ENCODE results near the gene LECT2.

LECT2 gene

DNA sequence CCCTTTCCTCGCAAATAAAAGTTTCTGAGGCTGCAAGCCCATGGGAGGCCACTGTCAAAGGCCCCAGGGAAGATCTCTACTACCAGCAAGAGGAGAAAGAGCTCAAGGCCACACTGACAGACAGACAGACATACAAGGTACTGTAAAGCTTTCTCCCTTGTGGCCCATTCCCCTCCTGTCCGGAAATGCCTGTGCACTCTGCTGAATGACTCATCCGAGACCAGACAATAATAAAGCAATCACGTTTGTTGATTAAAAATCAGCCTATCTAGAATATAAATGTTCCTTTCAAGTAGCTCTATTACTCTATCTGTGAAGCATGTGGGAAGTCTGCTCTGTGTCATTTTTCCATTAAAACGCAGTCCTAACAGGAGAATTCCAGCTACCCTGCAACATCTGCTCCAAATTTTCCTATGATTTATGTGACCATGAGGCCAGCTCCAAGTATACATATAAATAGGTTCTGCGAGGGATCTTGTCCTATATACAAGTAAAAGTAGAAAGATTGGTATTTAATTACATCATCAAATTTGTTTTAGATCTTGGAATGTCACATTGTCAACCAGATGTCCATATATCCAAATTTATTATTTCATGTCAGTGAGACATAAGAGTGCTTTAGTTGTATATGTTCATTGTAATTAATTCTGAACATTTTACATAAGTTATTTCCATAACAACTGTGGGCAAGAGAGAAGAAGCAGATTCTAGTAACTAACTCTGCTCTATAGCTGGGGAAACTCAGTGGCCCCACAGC is 39.3 kb upstream of the LECT2 start:
- no peak overlapping the region for H3K9ac ChIP-seq (ENCODE audit: low read depth in 1 of 2, low read length in 2 of 2)
- H3K4me3 ChIP-seq (ENCODE audit: low read length in 2 of 2) = no peak overlapping the region
- no peaks in the 10 kb centered on the region for H3K4me1 ChIP-seq (ENCODE audit: control insufficient read depth in 2 of 2, insufficient read depth in 2 of 2, low read length in 2 of 2)
- no peaks in the 10 kb centered on the region for H3K36me3 ChIP-seq (ENCODE audit: control insufficient read depth in 2 of 2, insufficient read depth in 2 of 2, low read length in 2 of 2)
- no peaks in the 10 kb centered on the region for H3K27me3 ChIP-seq (ENCODE audit: control insufficient read depth in 2 of 2, insufficient read depth in 2 of 2, low read length in 2 of 2)
- H3K27ac ChIP-seq (ENCODE audit: low read depth in 2 of 2, low read length in 2 of 2) = peak overlapping the region in 1 of 2 donors; percentile 42
- no peaks in the 10 kb centered on the region for H3K9me3 ChIP-seq (ENCODE audit: control insufficient read depth in 2 of 2, low read length in 2 of 2)

DNA sequence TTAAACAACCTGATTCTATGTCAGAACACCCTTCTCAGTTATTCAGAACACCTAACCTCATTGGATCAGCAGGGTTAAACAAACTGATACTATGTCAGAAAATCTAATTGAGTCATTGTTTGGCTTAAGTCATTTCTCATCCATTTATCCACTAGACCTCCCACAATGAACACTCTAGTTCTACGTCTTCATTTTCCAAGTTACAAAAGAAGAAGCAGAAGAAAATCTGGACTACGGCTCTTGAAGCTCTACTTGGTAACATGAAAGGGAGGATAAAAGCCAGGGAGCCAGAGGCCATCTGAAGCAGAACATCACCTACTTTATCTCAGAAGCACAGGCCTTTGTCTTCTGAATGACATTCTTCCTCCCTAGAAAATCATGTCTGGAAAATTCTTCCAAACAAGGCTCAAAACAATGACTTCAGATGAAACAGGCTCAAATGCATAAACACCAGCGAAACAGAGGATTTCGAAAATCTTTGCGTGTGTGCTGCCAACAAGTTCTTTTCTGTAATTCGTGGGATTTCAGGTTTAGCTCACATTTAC is 38.6 kb upstream of the LECT2 start:
- Histone ChIP-seq H3K9me3 (ENCODE audit: control insufficient read depth in 2 of 2, low read length in 2 of 2) (no peaks in the 10 kb centered on the region), H3K4me1 (ENCODE audit: control insufficient read depth in 2 of 2, insufficient read depth in 2 of 2, low read length in 2 of 2) (no peaks in the 10 kb centered on the region), H3K36me3 (ENCODE audit: control insufficient read depth in 2 of 2, insufficient read depth in 2 of 2, low read length in 2 of 2) (no peaks in the 10 kb centered on the region), H3K9ac (ENCODE audit: low read depth in 1 of 2, low read length in 2 of 2) (no peak overlapping the region), H3K4me3 (ENCODE audit: low read length in 2 of 2) (no peak overlapping the region), H3K27ac (ENCODE audit: low read depth in 2 of 2, low read length in 2 of 2) (peak overlapping the region in 1 of 2 donors; percentile 42), H3K27me3 (ENCODE audit: control insufficient read depth in 2 of 2, insufficient read depth in 2 of 2, low read length in 2 of 2) (no peaks in the 10 kb centered on the region)

DNA sequence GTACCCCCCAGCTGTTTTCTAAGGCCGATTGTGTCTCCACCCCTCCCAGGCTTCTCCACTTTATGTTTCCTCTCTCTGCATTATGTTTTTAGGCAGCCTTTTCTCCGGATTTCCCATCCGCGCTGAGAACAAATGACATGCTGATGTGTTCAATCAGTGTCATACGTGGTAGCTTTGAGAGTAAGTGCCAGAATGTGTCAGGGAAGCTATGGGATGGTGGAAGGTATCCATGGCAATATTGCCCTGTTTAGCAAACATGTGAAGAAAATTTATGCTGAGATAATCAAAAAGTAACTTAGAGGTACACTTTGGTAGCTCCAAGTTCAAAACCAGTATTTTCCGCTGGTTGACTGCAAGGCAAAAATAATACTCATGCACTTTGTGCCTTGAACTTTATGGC is 36.6 kb upstream of the LECT2 start:
- Histone ChIP-seq H3K27ac (ENCODE audit: low read depth in 2 of 2, low read length in 2 of 2) (no peak overlapping the region), H3K4me3 (ENCODE audit: low read length in 2 of 2) (no peak overlapping the region), H3K27me3 (ENCODE audit: control insufficient read depth in 2 of 2, insufficient read depth in 2 of 2, low read length in 2 of 2) (no peaks in the 10 kb centered on the region), H3K36me3 (ENCODE audit: control insufficient read depth in 2 of 2, insufficient read depth in 2 of 2, low read length in 2 of 2) (no peaks in the 10 kb centered on the region), H3K9me3 (ENCODE audit: control insufficient read depth in 2 of 2, low read length in 2 of 2) (no peaks in the 10 kb centered on the region), H3K4me1 (ENCODE audit: control insufficient read depth in 2 of 2, insufficient read depth in 2 of 2, low read length in 2 of 2) (no peaks in the 10 kb centered on the region), H3K9ac (ENCODE audit: low read depth in 1 of 2, low read length in 2 of 2) (no peak overlapping the region)

DNA sequence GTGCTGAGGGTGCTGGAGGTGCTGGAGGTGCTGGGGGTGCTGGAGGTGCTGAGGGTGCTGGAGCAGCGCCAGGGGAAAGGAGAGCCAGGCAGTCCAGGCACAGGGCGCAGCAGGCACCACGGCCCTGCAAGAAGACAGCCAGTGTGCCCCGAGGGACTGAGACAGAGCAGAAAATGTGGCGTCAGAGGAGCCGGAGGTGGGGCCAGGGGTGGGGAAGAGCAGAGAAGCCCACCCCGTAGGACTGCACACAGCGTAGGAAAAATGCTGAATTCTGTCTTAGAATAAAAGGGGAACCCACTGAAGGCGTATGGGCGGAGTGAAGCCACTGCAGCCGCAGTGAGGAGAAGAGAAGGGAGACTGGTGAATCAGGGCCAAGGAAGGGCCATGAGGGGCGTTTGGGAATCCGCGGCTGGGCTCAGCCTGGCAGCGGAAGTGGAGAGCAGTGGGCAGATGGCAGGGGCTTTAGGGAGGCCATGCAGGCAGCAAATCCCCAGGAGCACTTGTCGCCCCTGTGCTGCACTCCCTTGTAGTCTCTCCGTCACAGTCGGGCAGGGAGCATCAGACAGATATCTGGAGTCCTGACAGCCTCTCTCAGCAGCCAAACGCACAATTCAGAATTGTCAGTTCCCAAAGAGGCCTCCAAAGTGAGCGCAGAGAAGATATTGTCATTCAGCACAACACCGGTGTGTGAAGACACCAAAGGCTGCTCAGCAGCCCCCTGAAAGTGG is 35.9 kb upstream of the LECT2 start:
- H3K36me3 ChIP-seq (ENCODE audit: control insufficient read depth in 2 of 2, insufficient read depth in 2 of 2, low read length in 2 of 2) = no peaks in the 10 kb centered on the region
- H3K27ac ChIP-seq (ENCODE audit: low read depth in 2 of 2, low read length in 2 of 2) = peak overlapping the region in 1 of 2 donors; percentile 13
- no peak overlapping the region for H3K9ac ChIP-seq (ENCODE audit: low read depth in 1 of 2, low read length in 2 of 2)
- H3K9me3 ChIP-seq (ENCODE audit: control insufficient read depth in 2 of 2, low read length in 2 of 2) = no peaks in the 10 kb centered on the region
- H3K4me1 ChIP-seq (ENCODE audit: control insufficient read depth in 2 of 2, insufficient read depth in 2 of 2, low read length in 2 of 2) = no peaks in the 10 kb centered on the region
- no peak overlapping the region for H3K4me3 ChIP-seq (ENCODE audit: low read length in 2 of 2)
- H3K27me3 ChIP-seq (ENCODE audit: control insufficient read depth in 2 of 2, insufficient read depth in 2 of 2, low read length in 2 of 2) = no peaks in the 10 kb centered on the region

DNA sequence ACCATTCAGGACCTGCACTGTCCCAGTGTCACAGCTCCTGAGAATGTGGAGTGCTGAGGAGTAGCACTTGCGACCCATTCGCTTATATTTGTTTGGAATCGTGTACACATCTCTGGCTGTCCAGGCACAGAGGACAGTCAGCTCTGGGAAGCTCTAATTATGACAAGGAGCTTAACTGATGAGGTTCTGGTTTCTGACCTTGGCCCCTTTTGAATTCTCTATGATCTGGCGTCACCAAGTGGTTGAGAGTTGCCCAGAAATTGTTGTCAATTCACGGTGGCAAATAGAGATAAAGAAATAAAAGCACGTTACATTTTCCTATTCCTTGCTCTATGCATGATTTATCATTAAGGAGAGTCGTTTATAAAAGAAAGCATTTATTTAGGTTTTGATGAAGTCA is 34.9 kb upstream of the LECT2 start:
- no peaks in the 10 kb centered on the region for H3K4me1 ChIP-seq (ENCODE audit: control insufficient read depth in 2 of 2, insufficient read depth in 2 of 2, low read length in 2 of 2)
- no peak overlapping the region for H3K27ac ChIP-seq (ENCODE audit: low read depth in 2 of 2, low read length in 2 of 2)
- H3K9me3 ChIP-seq (ENCODE audit: control insufficient read depth in 2 of 2, low read length in 2 of 2) = no peaks in the 10 kb centered on the region
- no peaks in the 10 kb centered on the region for H3K27me3 ChIP-seq (ENCODE audit: control insufficient read depth in 2 of 2, insufficient read depth in 2 of 2, low read length in 2 of 2)
- H3K36me3 ChIP-seq (ENCODE audit: control insufficient read depth in 2 of 2, insufficient read depth in 2 of 2, low read length in 2 of 2) = no peaks in the 10 kb centered on the region
- no peak overlapping the region for H3K4me3 ChIP-seq (ENCODE audit: low read length in 2 of 2)
- no peak overlapping the region for H3K9ac ChIP-seq (ENCODE audit: low read depth in 1 of 2, low read length in 2 of 2)

DNA sequence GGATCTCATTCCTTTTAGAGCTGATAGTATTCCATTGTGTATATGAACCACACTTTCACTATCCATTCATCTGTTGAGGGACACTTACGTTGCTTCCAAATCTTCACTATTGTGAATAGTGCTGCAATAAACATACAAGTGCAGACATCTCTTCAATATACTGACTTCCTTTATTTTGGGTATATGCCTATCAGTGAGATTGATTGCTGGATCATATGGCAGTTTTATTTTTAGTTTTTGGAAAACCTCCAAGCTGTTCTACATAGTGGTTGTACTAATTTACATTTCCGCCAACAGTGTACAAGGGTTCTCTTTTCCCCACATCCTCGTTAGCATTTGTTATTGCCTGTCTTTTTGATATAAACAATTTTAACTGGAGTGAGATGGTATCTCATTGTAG is 33.8 kb upstream of the LECT2 start:
- H3K4me1 ChIP-seq (ENCODE audit: control insufficient read depth in 2 of 2, insufficient read depth in 2 of 2, low read length in 2 of 2) = no peaks in the 10 kb centered on the region
- H3K27ac ChIP-seq (ENCODE audit: low read depth in 2 of 2, low read length in 2 of 2) = no peak overlapping the region
- H3K27me3 ChIP-seq (ENCODE audit: control insufficient read depth in 2 of 2, insufficient read depth in 2 of 2, low read length in 2 of 2) = no peaks in the 10 kb centered on the region
- H3K9me3 ChIP-seq (ENCODE audit: control insufficient read depth in 2 of 2, low read length in 2 of 2) = no peaks in the 10 kb centered on the region
- H3K4me3 ChIP-seq (ENCODE audit: low read length in 2 of 2) = no peak overlapping the region
- no peaks in the 10 kb centered on the region for H3K36me3 ChIP-seq (ENCODE audit: control insufficient read depth in 2 of 2, insufficient read depth in 2 of 2, low read length in 2 of 2)
- no peak overlapping the region for H3K9ac ChIP-seq (ENCODE audit: low read depth in 1 of 2, low read length in 2 of 2)

DNA sequence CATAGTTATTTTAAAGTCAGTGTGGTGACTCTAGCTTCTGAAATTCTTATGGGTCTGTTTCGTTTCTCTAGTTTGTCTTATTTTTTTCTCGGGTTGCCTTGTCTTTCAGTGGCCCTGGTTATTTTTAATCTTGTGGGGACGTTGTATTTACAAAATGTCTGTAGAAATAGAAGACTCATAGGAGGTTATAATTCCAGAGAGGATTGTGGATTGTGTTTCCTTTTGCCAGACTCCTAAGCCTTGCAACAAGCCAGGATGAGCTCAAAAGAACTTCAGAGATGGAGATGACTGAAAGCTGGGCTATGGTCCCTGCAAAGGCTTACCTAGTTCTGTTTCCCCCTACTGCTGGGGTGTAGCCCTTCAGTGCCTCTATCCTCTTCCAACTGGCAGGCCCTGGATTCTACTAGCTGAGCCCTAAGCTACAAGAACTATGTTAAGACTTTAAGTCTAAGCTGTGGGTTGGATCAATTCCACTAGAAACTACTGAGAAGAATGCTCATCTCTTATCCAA is 32.2 kb upstream of the LECT2 start:
- no peak overlapping the region for H3K27ac ChIP-seq (ENCODE audit: low read depth in 2 of 2, low read length in 2 of 2)
- H3K4me3 ChIP-seq (ENCODE audit: low read length in 2 of 2) = no peak overlapping the region
- no peaks in the 10 kb centered on the region for H3K4me1 ChIP-seq (ENCODE audit: control insufficient read depth in 2 of 2, insufficient read depth in 2 of 2, low read length in 2 of 2)
- H3K9ac ChIP-seq (ENCODE audit: low read depth in 1 of 2, low read length in 2 of 2) = no peak overlapping the region
- no peaks in the 10 kb centered on the region for H3K9me3 ChIP-seq (ENCODE audit: control insufficient read depth in 2 of 2, low read length in 2 of 2)
- H3K36me3 ChIP-seq (ENCODE audit: control insufficient read depth in 2 of 2, insufficient read depth in 2 of 2, low read length in 2 of 2) = no peaks in the 10 kb centered on the region
- H3K27me3 ChIP-seq (ENCODE audit: control insufficient read depth in 2 of 2, insufficient read depth in 2 of 2, low read length in 2 of 2) = no peaks in the 10 kb centered on the region

DNA sequence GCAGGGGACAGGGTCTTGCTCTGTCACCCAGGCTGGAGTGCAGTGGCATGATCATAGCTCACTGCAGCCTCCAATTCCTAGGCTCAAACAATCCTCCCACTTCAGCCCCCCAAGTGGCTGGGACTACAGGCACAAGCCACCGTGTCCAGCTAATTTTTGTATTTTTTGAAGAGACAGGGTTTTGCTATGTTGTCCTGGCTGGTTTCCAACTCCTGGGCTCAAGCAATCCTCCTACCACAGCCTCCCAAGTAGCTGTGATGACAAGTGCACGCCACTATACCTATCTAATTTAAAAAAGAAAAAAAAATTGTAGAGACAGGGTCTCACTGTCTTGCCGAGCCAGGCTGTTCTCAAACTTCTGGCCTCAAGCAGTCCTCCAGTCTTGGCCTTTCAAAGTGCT is 31.6 kb upstream of the LECT2 start:
- H3K9me3 ChIP-seq (ENCODE audit: control insufficient read depth in 2 of 2, low read length in 2 of 2) = no peaks in the 10 kb centered on the region
- H3K4me3 ChIP-seq (ENCODE audit: low read length in 2 of 2) = no peak overlapping the region
- no peak overlapping the region for H3K9ac ChIP-seq (ENCODE audit: low read depth in 1 of 2, low read length in 2 of 2)
- H3K27me3 ChIP-seq (ENCODE audit: control insufficient read depth in 2 of 2, insufficient read depth in 2 of 2, low read length in 2 of 2) = no peaks in the 10 kb centered on the region
- no peaks in the 10 kb centered on the region for H3K36me3 ChIP-seq (ENCODE audit: control insufficient read depth in 2 of 2, insufficient read depth in 2 of 2, low read length in 2 of 2)
- H3K27ac ChIP-seq (ENCODE audit: low read depth in 2 of 2, low read length in 2 of 2) = no peak overlapping the region
- no peaks in the 10 kb centered on the region for H3K4me1 ChIP-seq (ENCODE audit: control insufficient read depth in 2 of 2, insufficient read depth in 2 of 2, low read length in 2 of 2)

DNA sequence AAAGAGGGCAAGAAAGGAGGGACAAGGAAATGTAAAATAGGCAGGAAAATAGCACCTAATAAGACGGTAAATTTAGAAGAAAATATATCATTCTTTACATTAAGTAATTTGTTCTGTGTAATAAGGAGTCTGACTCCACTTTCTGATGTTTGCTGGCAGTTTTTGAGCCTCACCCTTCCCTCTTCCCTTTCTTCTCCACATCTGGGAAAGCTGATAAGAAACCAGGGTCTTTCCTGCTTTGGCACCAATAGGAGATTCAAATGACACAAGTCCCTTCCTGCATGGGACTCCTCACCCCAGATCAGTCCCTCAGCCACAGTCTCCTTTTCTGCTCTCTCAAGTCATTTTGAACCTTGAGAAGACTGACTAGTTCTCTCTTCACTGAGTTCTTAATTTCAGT is 31.2 kb upstream of the LECT2 start:
- Histone ChIP-seq H3K27ac (ENCODE audit: low read depth in 2 of 2, low read length in 2 of 2) (no peak overlapping the region), H3K4me1 (ENCODE audit: control insufficient read depth in 2 of 2, insufficient read depth in 2 of 2, low read length in 2 of 2) (no peaks in the 10 kb centered on the region), H3K9ac (ENCODE audit: low read depth in 1 of 2, low read length in 2 of 2) (no peak overlapping the region), H3K9me3 (ENCODE audit: control insufficient read depth in 2 of 2, low read length in 2 of 2) (no peaks in the 10 kb centered on the region), H3K36me3 (ENCODE audit: control insufficient read depth in 2 of 2, insufficient read depth in 2 of 2, low read length in 2 of 2) (no peaks in the 10 kb centered on the region), H3K4me3 (ENCODE audit: low read length in 2 of 2) (no peak overlapping the region), H3K27me3 (ENCODE audit: control insufficient read depth in 2 of 2, insufficient read depth in 2 of 2, low read length in 2 of 2) (no peaks in the 10 kb centered on the region)

DNA sequence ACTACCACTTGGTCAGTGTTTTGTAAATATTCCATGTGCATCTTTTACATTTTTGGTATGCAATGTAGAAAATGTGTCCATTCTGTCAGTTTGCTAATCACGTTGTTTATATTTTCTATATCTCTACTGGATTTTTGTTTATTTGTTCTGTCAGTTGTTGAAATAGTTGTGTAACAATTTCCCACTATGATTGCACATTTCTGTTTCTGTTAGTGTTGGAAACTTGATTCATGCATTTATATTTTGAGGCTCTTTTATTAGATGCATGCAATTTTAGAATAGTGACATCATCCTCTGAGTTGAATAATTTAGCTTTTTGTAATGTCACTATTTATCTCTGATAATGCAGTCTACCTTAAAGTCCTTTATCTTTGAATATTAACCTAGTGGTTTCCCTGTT is 25.8 kb upstream of the LECT2 start:
- Histone ChIP-seq H3K4me3 (ENCODE audit: low read length in 2 of 2) (no peak overlapping the region), H3K4me1 (ENCODE audit: control insufficient read depth in 2 of 2, insufficient read depth in 2 of 2, low read length in 2 of 2) (no peaks in the 10 kb centered on the region), H3K9ac (ENCODE audit: low read depth in 1 of 2, low read length in 2 of 2) (no peak overlapping the region), H3K27ac (ENCODE audit: low read depth in 2 of 2, low read length in 2 of 2) (no peak overlapping the region), H3K36me3 (ENCODE audit: control insufficient read depth in 2 of 2, insufficient read depth in 2 of 2, low read length in 2 of 2) (no peaks in the 10 kb centered on the region), H3K9me3 (ENCODE audit: control insufficient read depth in 2 of 2, low read length in 2 of 2) (no peaks in the 10 kb centered on the region), H3K27me3 (ENCODE audit: control insufficient read depth in 2 of 2, insufficient read depth in 2 of 2, low read length in 2 of 2) (no peaks in the 10 kb centered on the region)
